Measurements from ENCODE around the gene RANBP17.
A peak's percentile ranks its signal among the peaks of the same experiment; 100 is the strongest.
"Not testable (repeated sequence)": the region's sequence is repeated elsewhere in the genome, so short reads cannot be mapped to it uniquely, and the experiment has no call there.

The RANBP17 gene

GRCh38 chr5:171155621-171156020 lies 293.8 kb downstream of the RANBP17 start:
- peak; percentile 8 for DNase-seq (ENCODE audit: low read depth)

- DNase-seq (ENCODE audit: low read depth): no peak
These were observed 295.5 kb downstream of the RANBP17 start for GRCh38 chr5:171157276-171157675.

GRCh38 chr5:171157775-171158174 lies 296.0 kb downstream of the RANBP17 start:
- DNase-seq (ENCODE audit: low read depth): no peak

- DNase-seq (ENCODE audit: low read depth): no peak
These were observed 296.8 kb downstream of the RANBP17 start for GRCh38 chr5:171158581-171158980.

- no peak for DNase-seq (ENCODE audit: low read depth)
These were observed 300.3 kb downstream of the RANBP17 start for GRCh38 chr5:171162165-171162564.

- no peak for DNase-seq (ENCODE audit: low read depth)
These were observed 300.8 kb downstream of the RANBP17 start for GRCh38 chr5:171162596-171162995.

- no peak for DNase-seq (ENCODE audit: low read depth)
These were observed 304.9 kb downstream of the RANBP17 start for GRCh38 chr5:171166766-171167165.

- no peak for DNase-seq (ENCODE audit: low read depth)
These were observed 306.4 kb downstream of the RANBP17 start for GRCh38 chr5:171168171-171168570.

GRCh38 chr5:171174960-171175359 lies 313.1 kb downstream of the RANBP17 start:
- DNase-seq (ENCODE audit: low read depth): not testable (repeated sequence)

GRCh38 chr5:171175746-171176145 lies 313.9 kb downstream of the RANBP17 start:
- DNase-seq (ENCODE audit: low read depth): no peak

- not testable (repeated sequence) for DNase-seq (ENCODE audit: low read depth)
These were observed 316.4 kb downstream of the RANBP17 start for GRCh38 chr5:171178190-171178589.

- no peak for DNase-seq (ENCODE audit: low read depth)
These were observed 326.2 kb downstream of the RANBP17 start for GRCh38 chr5:171188016-171188415.

- DNase-seq (ENCODE audit: low read depth): no peak
These were observed 327.6 kb downstream of the RANBP17 start for GRCh38 chr5:171189442-171189841.

GRCh38 chr5:171192111-171192510 lies 330.3 kb downstream of the RANBP17 start:
- DNase-seq (ENCODE audit: low read depth): no peak

- no peak for DNase-seq (ENCODE audit: low read depth)
These were observed 339.5 kb downstream of the RANBP17 start for GRCh38 chr5:171201310-171201709.

GRCh38 chr5:171205375-171205774 lies 343.6 kb downstream of the RANBP17 start:
- DNase-seq (ENCODE audit: low read depth): no peak

- peak; percentile 37 for DNase-seq (ENCODE audit: low read depth)
These were observed 345.5 kb downstream of the RANBP17 start for GRCh38 chr5:171207256-171207847.

- DNase-seq (ENCODE audit: low read depth): no peak
These were observed 360.1 kb downstream of the RANBP17 start for GRCh38 chr5:171221916-171222315.

GRCh38 chr5:171223927-171224326 lies 362.1 kb downstream of the RANBP17 start:
- DNase-seq (ENCODE audit: low read depth): no peak

GRCh38 chr5:171226096-171226754 lies 364.4 kb downstream of the RANBP17 start:
- DNase-seq (ENCODE audit: low read depth): no peak

GRCh38 chr5:171226864-171227263 lies 365.0 kb downstream of the RANBP17 start:
- DNase-seq (ENCODE audit: low read depth): no peak

GRCh38 chr5:171236651-171237050 lies 374.8 kb downstream of the RANBP17 start:
- no peak for DNase-seq (ENCODE audit: low read depth)

- DNase-seq (ENCODE audit: low read depth): no peak
These were observed 380.7 kb downstream of the RANBP17 start for GRCh38 chr5:171242521-171242920.

GRCh38 chr5:171246231-171246630 lies 384.4 kb downstream of the RANBP17 start:
- DNase-seq (ENCODE audit: low read depth): no peak

Data from fibroblast of gingiva (primary cell).